HG03060 (cell line): Measurements from ENCODE around the gene ZNF418.
"Not testable (repeated sequence)": the region's sequence is repeated elsewhere in the genome, so short reads cannot be mapped to it uniquely, and the experiment has no call there.

ENCODE experiments used
- ATAC-seq: cut with Tn5 transposase; IDR thresholded peaks from one replicate; pipeline ENCODE4 v1.9.1; 2021; ENCODE audit warnings: low read depth, moderate number of reproducible peaks; ENCODE audit not compliant: unreplicated experiment

The ZNF418 gene

DNA sequence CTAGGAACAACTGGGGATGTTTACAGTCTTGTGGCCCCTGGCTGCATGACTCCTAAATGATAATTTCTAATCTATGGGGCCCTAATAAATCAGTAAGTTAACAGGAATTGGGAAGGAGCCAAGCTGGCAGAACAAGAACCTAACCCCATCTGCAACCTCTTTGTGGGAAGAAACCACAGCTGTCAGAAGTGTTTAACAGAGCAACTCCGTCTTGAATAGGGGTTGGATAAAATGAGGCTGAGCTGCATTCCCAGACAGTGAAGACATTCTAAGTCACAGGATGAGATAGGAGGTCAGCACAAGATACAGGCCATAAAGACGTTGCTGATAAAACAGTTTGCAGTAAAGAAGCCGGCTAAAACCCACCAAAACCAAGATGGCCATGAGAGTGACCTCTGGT, 44.5 kb downstream of the ZNF418 start:
- ATAC-seq, result not testable (repeated sequence)

DNA sequence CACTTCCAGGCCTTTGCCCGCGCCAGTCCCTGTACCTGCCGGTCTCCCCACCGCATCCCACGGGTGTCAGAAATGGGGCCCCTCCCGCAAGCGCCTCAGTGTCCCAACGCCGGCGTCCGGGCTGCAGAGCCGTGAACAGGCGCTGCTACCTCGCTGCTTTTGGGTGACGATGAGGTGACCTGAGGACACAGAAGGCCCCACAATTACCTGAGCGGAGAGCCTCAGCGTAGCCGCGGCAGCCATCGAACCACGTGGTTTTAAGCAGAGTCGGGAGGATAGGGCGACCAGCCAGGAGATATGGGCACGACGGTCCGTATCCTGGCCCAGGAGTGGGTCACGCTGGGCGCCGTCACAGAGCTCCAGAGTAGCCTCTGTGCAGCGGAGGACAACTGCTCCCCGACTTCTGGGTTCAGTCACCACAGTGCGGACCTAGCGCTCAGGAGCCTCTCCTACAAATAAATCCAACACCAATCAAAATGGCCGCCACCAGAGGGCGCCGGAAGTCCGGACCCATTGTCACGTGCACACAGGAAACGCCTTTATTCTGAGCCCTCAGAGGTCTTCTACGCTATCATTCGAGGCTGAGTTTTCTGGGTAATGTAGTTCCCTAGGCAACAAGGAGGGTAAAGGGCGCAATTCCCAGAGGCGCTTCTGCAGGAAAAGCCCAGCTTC, 46.5 kb downstream of the ZNF418 start, which contains the start of gene ZNF814:
TSS of gene ZNF814 (minus strand) at position 478 of the 672 bp plus-strand sequence. CDS start at position 243, 235 bp downstream.
- peak; percentile 78 for ATAC-seq

DNA sequence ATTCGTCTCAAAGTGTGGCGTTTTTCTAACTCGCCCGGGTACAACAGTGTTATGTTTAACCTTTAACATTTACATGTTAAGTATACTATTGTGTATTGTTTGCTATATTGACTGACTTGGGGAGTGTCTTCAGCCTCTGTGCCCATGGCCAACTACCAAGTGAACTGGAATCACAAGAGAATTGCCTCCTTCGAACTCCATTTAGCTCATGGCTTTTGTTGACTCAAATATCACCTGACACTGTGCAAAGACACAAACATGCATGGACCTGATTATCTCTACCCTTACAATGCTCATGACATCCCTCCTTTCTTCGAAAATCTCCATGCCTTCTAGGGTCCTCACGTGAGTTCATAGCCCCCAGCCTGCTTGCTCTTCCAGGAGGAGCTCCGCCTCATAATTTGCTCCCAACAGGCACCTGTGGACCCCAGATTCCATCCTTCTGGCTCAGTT, 47.1 kb downstream of the ZNF418 start:
- no peak for ATAC-seq

DNA sequence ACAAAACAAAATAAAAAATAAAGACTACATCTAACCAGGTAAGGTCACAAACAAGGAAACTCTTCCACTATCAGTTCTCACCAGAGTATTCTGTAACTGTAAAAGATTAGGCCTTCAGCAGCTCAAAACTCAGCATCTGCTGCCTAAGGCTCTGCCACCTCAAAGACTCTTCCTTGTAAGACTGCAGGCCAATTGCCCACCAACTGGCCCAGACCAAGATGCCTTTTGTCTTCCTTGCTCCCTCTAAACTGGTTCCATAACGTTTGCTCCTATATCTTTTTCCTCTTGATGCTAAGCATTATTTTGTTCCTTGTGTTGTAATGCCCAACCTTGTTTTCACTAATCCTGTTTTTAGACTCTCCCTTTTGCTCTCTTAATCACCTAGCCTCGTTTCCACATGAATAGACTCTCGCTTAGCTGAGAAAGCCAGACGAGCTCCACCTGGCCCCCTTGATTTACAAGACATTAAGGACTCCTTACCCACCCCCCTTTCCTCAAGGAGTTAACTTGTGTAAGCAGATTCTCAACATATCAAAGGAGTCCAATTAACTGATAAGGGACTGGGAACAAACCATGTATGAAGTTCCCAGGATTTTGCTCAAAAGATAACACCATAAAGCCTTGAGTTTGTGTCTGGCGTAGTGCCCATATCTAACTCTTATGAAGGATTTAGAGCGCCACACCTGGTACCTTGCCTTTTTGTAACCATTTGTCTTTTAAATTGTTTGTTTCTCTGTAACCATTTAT, 47.8 kb downstream of the ZNF418 start:
- no peak for ATAC-seq

DNA sequence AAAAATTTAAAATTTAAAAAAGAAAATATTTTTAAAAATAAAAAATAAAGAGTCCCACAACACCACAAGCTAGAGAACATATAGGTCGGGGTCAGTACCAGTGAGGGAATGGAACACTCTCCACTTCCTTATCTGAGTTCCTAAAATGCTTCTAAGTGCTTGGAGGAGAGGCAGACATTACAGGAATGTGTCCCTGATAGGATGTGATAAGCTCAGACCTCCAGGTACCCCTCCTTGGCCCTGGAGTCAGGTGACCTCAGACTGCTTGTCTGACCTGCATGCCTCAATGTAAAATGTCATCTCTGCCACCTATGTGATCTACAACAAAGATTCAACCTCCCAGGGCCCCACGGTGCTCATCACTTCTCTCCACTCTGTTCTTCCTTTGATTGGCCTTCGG, 49.2 kb downstream of the ZNF418 start:
- ATAC-seq, result no peak

DNA sequence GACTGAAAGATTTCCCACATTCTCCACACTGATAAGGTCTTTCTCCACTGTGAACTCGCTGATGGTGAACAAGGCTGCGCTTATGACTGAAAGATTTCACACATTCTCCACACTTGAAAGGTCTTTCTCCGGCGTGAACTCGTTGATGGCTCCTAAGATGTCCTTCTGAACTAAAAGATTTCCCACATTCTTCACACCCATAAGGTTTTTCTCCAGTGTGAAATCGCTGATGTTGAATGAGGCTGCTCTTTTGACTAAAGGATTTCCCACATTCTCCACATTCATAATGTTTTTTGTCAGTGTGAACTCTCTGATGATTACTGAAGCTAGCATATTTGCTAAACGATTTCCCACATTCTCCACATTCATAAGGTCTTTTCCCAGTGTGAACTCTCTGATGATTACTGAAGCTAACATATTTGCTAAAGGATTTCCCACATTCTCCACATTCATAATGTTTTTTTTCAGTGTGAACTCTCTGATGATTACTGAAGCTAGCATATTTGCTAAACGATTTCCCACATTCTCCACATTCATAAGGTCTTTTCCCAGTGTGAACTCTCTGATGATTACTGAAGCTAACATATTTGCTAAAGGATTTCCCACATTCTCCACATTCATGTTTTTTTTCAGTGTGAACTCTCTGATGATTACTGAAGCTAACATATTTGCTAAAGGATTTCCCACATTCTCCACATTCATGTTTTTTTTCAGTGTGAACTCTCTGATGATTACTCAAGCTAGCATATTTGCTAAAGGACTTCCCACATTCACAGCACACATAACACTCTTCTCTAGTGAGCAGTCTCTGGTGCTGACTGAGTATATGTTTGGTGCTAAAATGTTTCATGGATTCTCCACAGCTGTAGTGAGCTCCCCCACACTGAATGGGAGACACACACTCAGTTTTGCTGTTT, 61.1 kb downstream of the ZNF418 start:
- not testable (repeated sequence) for ATAC-seq

DNA sequence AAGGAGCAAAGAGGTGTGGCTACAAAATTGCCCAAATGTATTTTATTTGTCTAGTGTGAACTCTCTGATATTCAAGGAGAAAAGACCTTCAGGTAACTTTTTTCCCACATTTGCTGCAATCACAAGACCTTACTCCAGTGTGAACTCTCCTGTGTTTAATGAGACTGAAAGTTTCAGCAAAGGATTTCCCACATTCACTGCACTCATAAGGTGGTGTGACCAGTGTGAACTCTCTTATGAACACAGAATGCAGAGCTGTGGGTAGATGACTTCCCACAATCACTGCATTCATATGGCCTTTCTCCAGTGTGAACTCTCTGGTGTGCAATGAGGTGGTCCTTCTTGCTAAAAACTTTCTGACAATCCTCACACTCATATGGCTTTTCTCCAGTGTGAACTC, 62.8 kb downstream of the ZNF418 start:
- ATAC-seq, result no peak
